ENCODE results near the gene GUCD1. TPM values are rescaled to one million over a fixed set of nuclear protein-coding genes. Genes with fewer than 3 reads are reported as not detected.
A peak's percentile ranks its signal among the peaks of the same experiment; 100 is the strongest.

GUCD1 gene
- total and polyA plus RNA-seq, 2 of the 13 experiments (the other 11 are each of a cell fraction or from before 2014, with no cell fraction given) = 128 to 245 TPM

- TF ChIP-seq NFRKB (IDR thresholded peaks at IDR 0.05) (no peak), CBFB (CRISPR knock-in tag; IDR thresholded peaks at IDR 0.05) (peak; percentile 56; the same call in 1 of the 2 replicates), TBP (CRISPR knock-in tag; IDR thresholded peaks at IDR 0.05) (no peak), SMYD3 (CRISPR knock-in tag; IDR thresholded peaks at IDR 0.05) (peak; percentile 97; the same call in 1 of the 2 replicates), ZBTB21 (CRISPR knock-in tag; IDR thresholded peaks at IDR 0.05) (no peak), CAMTA2 (CRISPR knock-in tag; IDR thresholded peaks at IDR 0.05; ENCODE audit: borderline replicate concordance) (peak; percentile 93; the same call in 1 of the 2 replicates), ZSCAN9 (CRISPR knock-in tag; IDR thresholded peaks at IDR 0.05; ENCODE audit: borderline replicate concordance) (peak; percentile 99), ZNF574 (CRISPR knock-in tag; IDR thresholded peaks at IDR 0.05) (peak; percentile 92), ZNF761 (CRISPR knock-in tag; conservative IDR thresholded peaks at IDR 0.05) (peak; percentile 96), PATZ1 (CRISPR knock-in tag; IDR thresholded peaks at IDR 0.05) (peak; percentile 99), YY1 (IDR thresholded peaks at IDR 0.05; ENCODE audit: insufficient read depth, insufficient replicate concordance, low read depth, low read length) (peak; percentile 37), ZBTB44 (CRISPR knock-in tag; IDR thresholded peaks at IDR 0.05) (peak; percentile 89; the same call in 1 of the 2 replicates), PLSCR1 (CRISPR knock-in tag; IDR thresholded peaks at IDR 0.05; ENCODE audit: borderline replicate concordance) (no peak), ZNF883 (CRISPR knock-in tag; IDR thresholded peaks at IDR 0.05; ENCODE audit: not compliant biosample characterization) (peak; percentile 95), SRF (IDR thresholded peaks at IDR 0.05; ENCODE audit: low read depth, low read length) (0 out of 2 replicates have a peak, but pooled peaks have one; percentile 1), E2F2 (CRISPR knock-in tag; IDR thresholded peaks at IDR 0.05; ENCODE audit: borderline replicate concordance) (no peak; the same call in 1 of the 2 replicates)
- TF ChIP-seq, protein P1, sequence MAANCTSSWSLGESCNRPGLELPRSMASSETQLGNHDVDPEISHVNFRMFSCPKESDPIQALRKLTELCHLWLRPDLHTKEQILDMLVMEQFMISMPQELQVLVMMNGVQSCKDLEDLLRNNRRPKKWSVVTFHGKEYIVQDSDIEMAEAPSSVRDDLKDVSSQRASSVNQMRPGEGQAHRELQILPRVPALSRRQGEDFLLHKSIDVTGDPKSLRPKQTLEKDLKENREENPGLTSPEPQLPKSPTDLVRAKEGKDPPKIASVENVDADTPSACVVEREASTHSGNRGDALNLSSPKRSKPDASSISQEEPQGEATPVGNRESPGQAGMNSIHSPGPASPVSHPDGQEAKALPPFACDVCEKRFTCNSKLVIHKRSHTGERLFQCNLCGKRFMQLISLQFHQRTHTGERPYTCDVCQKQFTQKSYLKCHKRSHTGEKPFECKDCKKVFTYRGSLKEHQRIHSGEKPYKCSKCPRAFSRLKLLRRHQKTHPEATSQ (CRISPR knock-in tag; IDR thresholded peaks at IDR 0.05; ENCODE audit: borderline replicate concordance) = peak; percentile 85; the same call in 1 of the 2 replicates
- TF ChIP-seq, protein P2, sequence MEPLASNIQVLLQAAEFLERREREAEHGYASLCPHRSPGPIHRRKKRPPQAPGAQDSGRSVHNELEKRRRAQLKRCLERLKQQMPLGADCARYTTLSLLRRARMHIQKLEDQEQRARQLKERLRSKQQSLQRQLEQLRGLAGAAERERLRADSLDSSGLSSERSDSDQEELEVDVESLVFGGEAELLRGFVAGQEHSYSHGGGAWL (CRISPR knock-in tag; IDR thresholded peaks at IDR 0.05) = peak; percentile 97
Measured at GRCh38 chr22:24514241-24515026, 40.5 kb downstream of the GUCD1 start (continued).
